Prostate gland (tissue), 2 donors: ENCODE results near the gene CUX1.

Experiments
- POLR2A ChIP-seq: fragments of 450-650 bp; IDR thresholded peaks from one replicate; pipeline ENCODE4 v1.6.1; 2016; ENCODE audit warnings: antibody characterized with exemption, mild to moderate bottlenecking
- TF ChIP-seq, protein P1 (sequence below), 4 experiments: fragments of 200-600 bp in 2 of 4; fragments of 450-650 bp in 2 of 4; sonication (generic) in 2 of 4; IDR thresholded peaks; 1 replicate in 3 of 4; 2 replicates in 1 of 4; pipeline ENCODE4 v1.5.1; 2016 to 2019; ENCODE audit warnings: antibody characterized with exemption in 4 of 4, mild to moderate bottlenecking in 2 of 4, moderate library complexity in 2 of 4

DNA sequence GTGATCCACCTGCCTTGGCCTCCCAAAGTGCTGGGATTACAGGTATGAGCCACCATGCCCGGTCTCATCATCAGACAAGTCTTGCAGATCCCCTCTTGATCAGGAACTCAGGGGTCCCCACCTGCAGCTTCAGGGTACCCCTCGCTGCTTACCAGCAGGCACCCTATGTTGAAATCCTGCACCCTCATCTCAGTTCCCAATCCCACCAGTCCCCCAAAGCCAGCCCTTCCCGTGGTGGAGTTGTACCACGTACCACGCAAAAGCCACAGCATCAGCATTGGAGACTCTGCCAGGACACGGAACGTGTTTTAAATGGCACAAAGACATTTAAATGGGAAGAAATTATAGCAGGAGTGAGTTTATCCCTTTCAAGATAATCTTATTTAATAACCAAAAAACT is 202.0 kb downstream of the CUX1 start:
- TF ChIP-seq, protein P1, sequence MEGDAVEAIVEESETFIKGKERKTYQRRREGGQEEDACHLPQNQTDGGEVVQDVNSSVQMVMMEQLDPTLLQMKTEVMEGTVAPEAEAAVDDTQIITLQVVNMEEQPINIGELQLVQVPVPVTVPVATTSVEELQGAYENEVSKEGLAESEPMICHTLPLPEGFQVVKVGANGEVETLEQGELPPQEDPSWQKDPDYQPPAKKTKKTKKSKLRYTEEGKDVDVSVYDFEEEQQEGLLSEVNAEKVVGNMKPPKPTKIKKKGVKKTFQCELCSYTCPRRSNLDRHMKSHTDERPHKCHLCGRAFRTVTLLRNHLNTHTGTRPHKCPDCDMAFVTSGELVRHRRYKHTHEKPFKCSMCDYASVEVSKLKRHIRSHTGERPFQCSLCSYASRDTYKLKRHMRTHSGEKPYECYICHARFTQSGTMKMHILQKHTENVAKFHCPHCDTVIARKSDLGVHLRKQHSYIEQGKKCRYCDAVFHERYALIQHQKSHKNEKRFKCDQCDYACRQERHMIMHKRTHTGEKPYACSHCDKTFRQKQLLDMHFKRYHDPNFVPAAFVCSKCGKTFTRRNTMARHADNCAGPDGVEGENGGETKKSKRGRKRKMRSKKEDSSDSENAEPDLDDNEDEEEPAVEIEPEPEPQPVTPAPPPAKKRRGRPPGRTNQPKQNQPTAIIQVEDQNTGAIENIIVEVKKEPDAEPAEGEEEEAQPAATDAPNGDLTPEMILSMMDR (IDR thresholded peaks at IDR 0.05), result no peak
- TF ChIP-seq POLR2A, result no peak
